ENCODE measurements around the gene RIIAD1. TPM values are rescaled to one million over a fixed set of nuclear protein-coding genes. Genes with fewer than 3 reads are reported as not detected.
A peak's percentile ranks its signal among the peaks of the same experiment; 100 is the strongest.

The RIIAD1 gene
- total RNA-seq, 1 experiment from 2014 or later: not detected

GRCh38 chr1:151707541-151708065 lies 13.7 kb upstream of the RIIAD1 start:
- no peak overlapping the region for H3K4me3 ChIP-seq
- H3F3A ChIP-seq (ENCODE audit: insufficient read depth, low read depth): no peaks in the 10 kb centered on the region
- POLR2A ChIA-PET (ENCODE audit: unreplicated experiment): no interaction called here
- H3K79me2 ChIP-seq (ENCODE audit: low read depth): no peaks in the 10 kb centered on the region
- no peaks in the 10 kb centered on the region for H3K9me2 ChIP-seq (ENCODE audit: insufficient read depth)
- no peak overlapping the region for H3K27ac ChIP-seq
- no peak for DNase-seq
- no peaks in the 10 kb centered on the region for H3K4me1 ChIP-seq (replicated peaks; ENCODE audit: insufficient read depth)
- H3K9me3 ChIP-seq (ENCODE audit: insufficient read depth, low read depth): no peaks in the 10 kb centered on the region
- 0 out of 2 replicates have a peak, but pooled peaks cover 6% of the 10 kb centered on the region for H3K27me3 ChIP-seq (ENCODE audit: insufficient read depth, low read depth)
- intact Hi-C loops (cut with micrococcal nuclease; ENCODE audit: unreplicated experiment): no loop called here
- no peaks in the 10 kb centered on the region for H3K36me3 ChIP-seq (ENCODE audit: low read depth)
- H4K20me1 ChIP-seq (ENCODE audit: insufficient read depth): no peaks in the 10 kb centered on the region
- BruUV-seq (replicated peaks): no TSS peak
- H2AFZ ChIP-seq: no peak overlapping the region
- CTCF ChIA-PET: no interaction called here
- no peak overlapping the region for H3K4me2 ChIP-seq
- no peak for TF ChIP-seq CTCF (conservative IDR thresholded peaks at IDR 0.05)
- no peak for TF ChIP-seq EZH2 (IDR thresholded peaks at IDR 0.05; ENCODE audit: low read depth)

GRCh38 chr1:151708891-151709290 lies 12.4 kb upstream of the RIIAD1 start:
- ChIA-PET CTCF (no interaction called here), POLR2A (ENCODE audit: unreplicated experiment) (no interaction called here)
- Histone ChIP-seq H4K20me1 (ENCODE audit: insufficient read depth) (no peaks in the 10 kb centered on the region), H3K9me3 (ENCODE audit: insufficient read depth, low read depth) (no peaks in the 10 kb centered on the region), H3F3A (ENCODE audit: insufficient read depth, low read depth) (no peaks in the 10 kb centered on the region), H3K4me1 (replicated peaks; ENCODE audit: insufficient read depth) (no peaks in the 10 kb centered on the region), H3K9me2 (ENCODE audit: insufficient read depth) (no peaks in the 10 kb centered on the region), H3K4me2 (no peak overlapping the region), H3K79me2 (ENCODE audit: low read depth) (no peaks in the 10 kb centered on the region), H3K36me3 (ENCODE audit: low read depth) (no peaks in the 10 kb centered on the region), H3K27me3 (ENCODE audit: insufficient read depth, low read depth) (peaks cover 15% of the 10 kb centered on the region), H3K4me3 (no peak overlapping the region), H3K27ac (no peak overlapping the region), H2AFZ (no peak overlapping the region)
- no peak for TF ChIP-seq CTCF (conservative IDR thresholded peaks at IDR 0.05)
- TF ChIP-seq EZH2 (IDR thresholded peaks at IDR 0.05; ENCODE audit: low read depth): no peak
- no peak for DNase-seq
- intact Hi-C loops (cut with micrococcal nuclease; ENCODE audit: unreplicated experiment): no loop called here
- no TSS peak for BruUV-seq (replicated peaks)

- DNase-seq: peak in 1 of 2 experiments; percentile 25
- Histone ChIP-seq H3K79me2 (ENCODE audit: low read depth) (no peaks in the 10 kb centered on the region), H4K20me1 (ENCODE audit: insufficient read depth) (no peaks in the 10 kb centered on the region), H3K4me3 (no peak overlapping the region), H3K9me2 (ENCODE audit: insufficient read depth) (no peaks in the 10 kb centered on the region), H3K4me2 (no peak overlapping the region), H3K27ac (no peak overlapping the region), H3F3A (ENCODE audit: insufficient read depth, low read depth) (no peaks in the 10 kb centered on the region), H3K9me3 (ENCODE audit: insufficient read depth, low read depth) (no peaks in the 10 kb centered on the region), H3K4me1 (replicated peaks; ENCODE audit: insufficient read depth) (no peaks in the 10 kb centered on the region), H3K36me3 (ENCODE audit: low read depth) (no peaks in the 10 kb centered on the region), H2AFZ (no peak overlapping the region), H3K27me3 (ENCODE audit: insufficient read depth, low read depth) (peaks cover 30% of the 10 kb centered on the region)
- intact Hi-C loops (cut with micrococcal nuclease; ENCODE audit: unreplicated experiment): no loop called here
- CTCF ChIA-PET: no interaction called here
- no TSS peak for BruUV-seq (replicated peaks)
- TF ChIP-seq CTCF (conservative IDR thresholded peaks at IDR 0.05) (no peak), EZH2 (IDR thresholded peaks at IDR 0.05; ENCODE audit: low read depth) (no peak)
- POLR2A ChIA-PET (ENCODE audit: unreplicated experiment): no interaction called here
These were observed 11.0 kb upstream of the RIIAD1 start for GRCh38 chr1:151710187-151710840.

Data from PC-9 (cell line).